Tibial nerve (tissue), 3 donors: Measurements from ENCODE around the gene ALKBH7.

ENCODE experiments used
- POLR2A ChIP-seq, 2 donors: fragments of 450-650 bp; IDR thresholded peaks; one replicate each; pipeline ENCODE4 v1.6.1; 2017; ENCODE audit warnings: antibody characterized with exemption in 2 of 2, mild to moderate bottlenecking in 2 of 2, moderate library complexity in 2 of 2
- TF ChIP-seq, protein P1 (sequence below), 5 experiments: fragments of 200-600 bp in 3 of 5; fragments of 450-650 bp in 2 of 5; sonication (generic) in 3 of 5; IDR thresholded peaks; one replicate each; pipeline ENCODE4 v1.5.1; 2016 to 2019; ENCODE audit warnings: antibody characterized with exemption in 5 of 5, mild to moderate bottlenecking in 3 of 5, moderate library complexity in 2 of 5

DNA sequence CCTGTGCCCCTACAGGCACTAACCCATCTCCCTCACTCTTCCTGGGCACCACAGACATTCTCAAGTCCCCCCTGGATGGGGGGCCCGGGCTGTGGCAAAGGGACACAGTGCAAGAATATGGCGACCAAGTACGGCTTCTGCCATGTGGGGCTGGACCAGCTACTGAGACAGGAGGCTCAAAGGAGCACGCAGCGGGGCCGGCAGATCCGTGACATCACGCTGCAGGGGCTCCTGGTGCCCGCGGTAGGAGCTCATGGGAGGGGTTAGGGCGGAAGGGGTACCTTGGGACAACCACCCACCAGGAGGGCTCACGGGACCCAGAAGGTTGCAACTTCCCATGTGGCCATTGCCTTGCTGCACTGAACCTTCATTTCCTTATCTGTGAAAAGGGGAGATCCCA is 23.7 kb downstream of the ALKBH7 start:
- TF ChIP-seq, protein P1, sequence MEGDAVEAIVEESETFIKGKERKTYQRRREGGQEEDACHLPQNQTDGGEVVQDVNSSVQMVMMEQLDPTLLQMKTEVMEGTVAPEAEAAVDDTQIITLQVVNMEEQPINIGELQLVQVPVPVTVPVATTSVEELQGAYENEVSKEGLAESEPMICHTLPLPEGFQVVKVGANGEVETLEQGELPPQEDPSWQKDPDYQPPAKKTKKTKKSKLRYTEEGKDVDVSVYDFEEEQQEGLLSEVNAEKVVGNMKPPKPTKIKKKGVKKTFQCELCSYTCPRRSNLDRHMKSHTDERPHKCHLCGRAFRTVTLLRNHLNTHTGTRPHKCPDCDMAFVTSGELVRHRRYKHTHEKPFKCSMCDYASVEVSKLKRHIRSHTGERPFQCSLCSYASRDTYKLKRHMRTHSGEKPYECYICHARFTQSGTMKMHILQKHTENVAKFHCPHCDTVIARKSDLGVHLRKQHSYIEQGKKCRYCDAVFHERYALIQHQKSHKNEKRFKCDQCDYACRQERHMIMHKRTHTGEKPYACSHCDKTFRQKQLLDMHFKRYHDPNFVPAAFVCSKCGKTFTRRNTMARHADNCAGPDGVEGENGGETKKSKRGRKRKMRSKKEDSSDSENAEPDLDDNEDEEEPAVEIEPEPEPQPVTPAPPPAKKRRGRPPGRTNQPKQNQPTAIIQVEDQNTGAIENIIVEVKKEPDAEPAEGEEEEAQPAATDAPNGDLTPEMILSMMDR (IDR thresholded peaks at IDR 0.05) = no peak
- no peak for TF ChIP-seq POLR2A (IDR thresholded peaks at IDR 0.05)
